22Rv1 (cell line): ENCODE data around the gene WNT3A.

ENCODE experiments used
- CTCF ChIP-seq: fragments of 450-650 bp; IDR thresholded peaks from 2 replicates; pipeline ENCODE4 v1.5.1; 2017; ENCODE audit warnings: mild to moderate bottlenecking
- ZFX ChIP-seq: fragments of 450-650 bp; IDR thresholded peaks from 2 replicates; pipeline ENCODE4 v1.6.1; 2017; ENCODE audit warnings: antibody characterized with exemption, borderline replicate concordance

- TF ChIP-seq CTCF = no peak
- TF ChIP-seq ZFX = no peak
Observed at GRCh38 chr1:228107636-228108035, 100.8 kb downstream of the WNT3A start.
